Activated CD8-positive, alpha-beta T cell treated with anti-CD3 and anti-CD28 coated beads for 36 hours (primary cell): ENCODE results near the gene SLC35F5. TPM values are rescaled to one million over a fixed set of nuclear protein-coding genes. Genes with fewer than 3 reads are reported as not detected.
A peak's percentile ranks its signal among the peaks of the same experiment; 100 is the strongest.

Source experiments
- ATAC-seq: fragments of 200-7000 bp; cut with Tn5 transposase; one replicate; pipeline ENCODE4 v1.10.0; 2021; ENCODE audit warnings: mild to moderate bottlenecking, moderate library complexity
- CTCF ChIA-PET: fragments of 350-600 bp; sonication (Branson Sonifier 250); formaldehyde crosslinking; loops from one replicate; lab custom pipeline; 2021; ENCODE audit warnings: antibody characterized with exemption; lab: Charles Lee
- POLR2A ChIA-PET: fragments of 350-600 bp; sonication (Branson Sonifier 250); formaldehyde crosslinking; loops from one replicate; lab custom pipeline; 2021; ENCODE audit warnings: antibody characterized with exemption; lab: Charles Lee
- DNase-seq: peaks from one replicate; pipeline ENCODE4 v3.0.0-alpha.2; 2020
- H3K27ac Mint-ChIP-seq: one replicate; pipeline ENCODE4 v1.8.0; 2021; ENCODE audit warnings: mild to moderate bottlenecking, mixed read lengths
- H3K27me3 Mint-ChIP-seq: one replicate; pipeline ENCODE4 v1.8.0; 2021; ENCODE audit warnings: mixed read lengths
- H3K36me3 Mint-ChIP-seq: one replicate; pipeline ENCODE4 v1.8.0; 2021; ENCODE audit warnings: low read depth, mixed read lengths
- H3K4me1 Mint-ChIP-seq: one replicate; pipeline ENCODE4 v1.8.0; 2021; ENCODE audit warnings: low read depth, mixed read lengths
- H3K4me3 Mint-ChIP-seq: one replicate; pipeline ENCODE4 v1.8.0; 2021; ENCODE audit warnings: mild to moderate bottlenecking, moderate library complexity, mixed read lengths
- H3K9me3 Mint-ChIP-seq: one replicate; pipeline ENCODE4 v1.8.0; 2021; ENCODE audit warnings: mixed read lengths
- CTCF ChIP-seq: fragments of 200-600 bp; IDR thresholded peaks from one replicate; pipeline ENCODE4 v1.8.0; 2022; ENCODE audit warnings: antibody characterized with exemption, mild to moderate bottlenecking
- intact Hi-C: fragments of 100-400 bp; cut with micrococcal nuclease; formaldehyde crosslinking; loops from one replicate; pipeline ENCODE4 v1.10.0; 2022
- total RNA-seq, 2 experiments: library from RNA; stranded (reverse); gene quantifications; one replicate each; pipeline ENCODE4 v1.2.3, GENCODE V29; 2021

Gene SLC35F5
- total RNA-seq, 2 experiments from 2014 or later: 17.9 to 18.9 TPM

GRCh38 chr2:113795405-113795920, 39.0 kb upstream of the SLC35F5 start:
- H3K9me3 Mint-ChIP-seq: no peaks in the 10 kb centered on the region
- H3K4me1 Mint-ChIP-seq: peaks cover 16% of the 10 kb centered on the region
- intact Hi-C loops: loop anchor here (10.0 kb wide), 1 partner anchor 79 kb away; no protein-coding TSS in a partner anchor
- DNase-seq: no peak
- ChIA-PET POLR2A (no interaction called here), CTCF (interaction anchor here (1.0 to 1.1 kb wide), 2 partner anchors 9 to 23 kb away, joined by 3 read pairs; no protein-coding TSS in a partner anchor)
- ATAC-seq: no peak
- H3K27me3 Mint-ChIP-seq: peaks cover 5% of the 10 kb centered on the region
- no peak for TF ChIP-seq CTCF
- no peaks in the 10 kb centered on the region for H3K36me3 Mint-ChIP-seq
- no peak overlapping the region for H3K4me3 Mint-ChIP-seq
- H3K27ac Mint-ChIP-seq: no peak overlapping the region

DNA sequence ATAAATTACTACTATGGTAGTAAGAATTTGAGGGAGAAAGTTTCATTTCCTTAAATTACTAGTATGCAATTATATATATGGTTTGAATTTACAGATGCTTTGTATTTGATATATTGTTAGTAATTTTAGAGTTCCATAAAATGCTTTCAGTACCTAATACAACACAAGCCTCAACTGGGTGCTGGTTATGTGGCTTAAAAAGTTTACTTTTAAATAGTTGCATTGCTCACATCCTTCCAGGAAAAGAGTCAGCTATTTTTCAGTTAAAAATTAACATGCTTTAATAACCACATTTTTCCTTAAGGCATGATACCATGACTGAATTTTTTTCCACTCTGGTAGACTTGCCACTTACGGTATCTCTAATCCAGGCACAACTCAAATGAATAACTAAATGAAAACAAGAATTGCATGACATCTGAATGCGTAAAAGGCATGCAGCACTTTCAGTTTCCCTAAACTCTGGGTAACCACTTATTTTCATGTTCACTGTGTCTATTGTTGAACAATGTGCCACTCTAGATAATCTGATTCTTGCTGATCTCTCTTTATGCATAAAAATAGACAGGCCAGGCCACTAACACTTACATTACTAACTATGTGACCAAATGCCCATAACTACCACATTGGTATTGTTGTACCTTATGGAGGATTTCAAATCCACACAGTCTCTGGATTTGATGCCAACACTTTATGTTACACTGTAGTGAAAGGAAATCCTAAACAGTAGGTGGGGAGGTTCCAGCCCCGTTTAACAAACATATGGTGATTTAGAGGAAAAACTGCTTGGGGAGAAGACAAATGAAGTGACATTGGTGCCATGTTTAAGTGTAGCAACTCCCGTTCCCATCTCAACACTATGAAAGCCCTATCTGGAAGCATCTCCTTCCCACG, 35.5 kb upstream of the SLC35F5 start:
- intact Hi-C loops: loop anchor here (10.0 kb wide), 1 partner anchor 83 kb away; no protein-coding TSS in a partner anchor
- DNase-seq: no peak
- peak; percentile 89 for ATAC-seq
- CTCF ChIA-PET: interaction anchor here (0.9 to 1.2 kb wide), 4 partner anchors 35 to 188 kb away, joined by 3 to 4 read pairs (median 4); partner anchors contain the start of gene SLC35F5
- Mint-ChIP-seq H3K4me1 (peaks cover 15% of the 10 kb centered on the region), H3K9me3 (no peaks in the 10 kb centered on the region), H3K36me3 (no peaks in the 10 kb centered on the region), H3K4me3 (peak overlapping the region; percentile 5), H3K27me3 (peaks cover 5% of the 10 kb centered on the region), H3K27ac (peak overlapping the region; percentile 88)
- no peak for TF ChIP-seq CTCF
- POLR2A ChIA-PET: no interaction called here

GRCh38 chr2:113784823-113785744, 28.6 kb upstream of the SLC35F5 start:
- H3K9me3 Mint-ChIP-seq: no peaks in the 10 kb centered on the region
- DNase-seq (no peak), ATAC-seq (no peak)
- intact Hi-C loops: no loop called here
- no peak overlapping the region for H3K4me3 Mint-ChIP-seq
- no peak for TF ChIP-seq CTCF
- no peaks in the 10 kb centered on the region for H3K4me1 Mint-ChIP-seq
- no peaks in the 10 kb centered on the region for H3K36me3 Mint-ChIP-seq
- H3K27me3 Mint-ChIP-seq: peaks cover 1% of the 10 kb centered on the region
- CTCF ChIA-PET: no interaction called here
- no peak overlapping the region for H3K27ac Mint-ChIP-seq
- POLR2A ChIA-PET: no interaction called here

DNA sequence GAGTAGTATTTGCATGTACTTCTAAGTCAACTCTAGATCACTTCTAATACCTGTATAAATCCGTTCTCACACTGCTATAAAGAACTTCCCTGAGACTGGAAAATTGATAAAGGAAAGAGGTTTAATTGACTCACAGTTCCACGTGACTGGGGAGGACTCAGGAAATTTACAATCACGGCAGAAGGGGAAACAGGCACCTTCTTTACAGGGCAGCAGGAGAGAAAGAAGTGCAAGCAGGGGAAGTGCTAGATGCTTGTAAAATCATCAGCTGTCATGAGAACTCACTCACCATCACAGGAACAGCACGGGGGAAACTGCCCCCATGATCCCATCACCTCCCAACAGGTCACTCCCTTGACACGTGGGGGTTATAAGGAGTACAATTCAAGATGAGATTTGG, 24.0 kb upstream of the SLC35F5 start:
- Mint-ChIP-seq H3K4me1 (peaks cover 2% of the 10 kb centered on the region), H3K27ac (no peak overlapping the region), H3K36me3 (no peaks in the 10 kb centered on the region), H3K27me3 (no peaks in the 10 kb centered on the region), H3K9me3 (no peaks in the 10 kb centered on the region), H3K4me3 (no peak overlapping the region)
- TF ChIP-seq CTCF: no peak
- ATAC-seq: no peak
- POLR2A ChIA-PET: no interaction called here
- CTCF ChIA-PET: no interaction called here
- DNase-seq: no peak
- intact Hi-C loops: no loop called here
